MM.1S (cell line): ENCODE data around the gene CHCHD6.

Source experiments
- DNase-seq: peaks from one replicate; pipeline ENCODE4 v3.0.0-alpha.2; 2015
- H2AFZ ChIP-seq: fragments of 300-600 bp; sonication (generic); 2 replicates; pipeline ENCODE4 v1.6.0; 2016; ENCODE audit warnings: antibody characterized with exemption, low read length
- H3F3A ChIP-seq: fragments of 300-600 bp; sonication (generic); 2 replicates; pipeline ENCODE4 v1.6.1; 2016; ENCODE audit warnings: mild to moderate bottlenecking, antibody characterized with exemption, low read length, moderate library complexity, mixed read lengths; ENCODE audit not compliant: insufficient read depth
- H3K27ac ChIP-seq: fragments of 300-600 bp; sonication (generic); 2 replicates; pipeline ENCODE4 v1.5.1; 2016; ENCODE audit warnings: mild to moderate bottlenecking, low read length
- H3K27me3 ChIP-seq: fragments of 300-600 bp; sonication (generic); replicated peaks from 2 replicates; pipeline ENCODE4 v1.6.0; 2016; ENCODE audit warnings: low read length; ENCODE audit not compliant: insufficient read depth
- H3K36me3 ChIP-seq: fragments of 300-600 bp; sonication (generic); replicated peaks from 2 replicates; pipeline ENCODE4 v1.6.1; 2016; ENCODE audit warnings: mild to moderate bottlenecking, low read length, mixed read lengths; ENCODE audit not compliant: insufficient read depth
- H3K4me1 ChIP-seq: fragments of 300-600 bp; sonication (generic); 2 replicates; pipeline ENCODE4 v1.6.1; 2016; ENCODE audit warnings: low read length, mixed read lengths
- H3K4me2 ChIP-seq: fragments of 300-600 bp; sonication (generic); 2 replicates; pipeline ENCODE4 v1.6.0; 2016; ENCODE audit warnings: low read depth, low read length
- H3K4me3 ChIP-seq: fragments of 300-600 bp; sonication (generic); 2 replicates; pipeline ENCODE4 v1.5.1; 2016; ENCODE audit warnings: low read length, mixed read lengths
- H3K79me2 ChIP-seq: fragments of 300-600 bp; sonication (generic); 2 replicates; pipeline ENCODE4 v1.6.1; 2016; ENCODE audit warnings: mixed run types, low read length, mixed read lengths
- H3K9ac ChIP-seq: fragments of 300-600 bp; sonication (generic); 2 replicates; pipeline ENCODE4 v1.6.1; 2016; ENCODE audit warnings: low read length, mixed read lengths
- H3K9me2 ChIP-seq: fragments of 300-600 bp; sonication (generic); replicated peaks from 2 replicates; pipeline ENCODE4 v1.6.1; 2016; ENCODE audit warnings: mild to moderate bottlenecking, low read length, mixed read lengths; ENCODE audit not compliant: insufficient read depth
- H3K9me3 ChIP-seq: fragments of 300-600 bp; sonication (generic); replicated peaks from 2 replicates; pipeline ENCODE4 v1.6.1; 2016; ENCODE audit warnings: mild to moderate bottlenecking, low read length, mixed read lengths; ENCODE audit not compliant: insufficient read depth
- H4K20me1 ChIP-seq: fragments of 300-600 bp; sonication (generic); 2 replicates; pipeline ENCODE4 v1.6.1; 2016; ENCODE audit warnings: mild to moderate bottlenecking, low read length, moderate library complexity, mixed read lengths; ENCODE audit not compliant: insufficient read depth
- EZH2 ChIP-seq: fragments of 300-600 bp; sonication (generic); optimal IDR thresholded peaks from 2 replicates; pipeline ENCODE3; 2017; ENCODE audit warnings: low read depth, mild to moderate bottlenecking, antibody characterized with exemption, low read length, mixed read lengths
- EZH2phosphoT487 ChIP-seq: fragments of 300-600 bp; sonication (generic); IDR thresholded peaks from 2 replicates; pipeline ENCODE4 v1.6.1; 2018; ENCODE audit warnings: antibody characterized with exemption, low read length
- TF ChIP-seq, protein P1 (sequence below): fragments of 300-600 bp; sonication (generic); IDR thresholded peaks from 2 replicates; pipeline ENCODE4 v1.5.1; 2016; ENCODE audit warnings: antibody characterized with exemption, low read length, mixed read lengths

The CHCHD6 gene

DNA sequence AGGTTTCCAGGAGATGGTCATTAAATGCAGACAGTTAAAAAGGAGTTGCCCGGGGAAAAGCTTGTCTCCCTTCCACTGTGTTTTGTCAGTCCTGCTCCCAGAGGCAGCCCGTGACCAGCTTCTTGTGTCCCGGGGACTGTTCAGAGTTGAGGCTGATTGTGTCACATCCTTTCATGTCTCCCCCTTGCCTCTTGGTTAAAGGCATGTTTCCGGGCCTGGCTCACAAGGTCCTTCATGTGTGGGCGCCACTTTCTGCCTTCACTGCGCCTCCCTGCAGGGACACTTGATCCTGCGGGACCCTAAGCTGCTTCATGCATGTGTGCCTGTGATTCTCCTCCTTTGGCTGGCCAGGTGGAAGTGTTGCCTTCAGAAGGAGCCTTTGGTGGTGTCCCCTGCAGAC is 9.2 kb downstream of the CHCHD6 start:
- Histone ChIP-seq H3K9ac (no peak overlapping the region), H4K20me1 (no peaks in the 10 kb centered on the region), H3F3A (no peaks in the 10 kb centered on the region), H3K27me3 (no peaks in the 10 kb centered on the region), H3K27ac (no peak overlapping the region), H3K36me3 (no peaks in the 10 kb centered on the region), H3K4me3 (no peak overlapping the region), H3K9me2 (no peaks in the 10 kb centered on the region), H3K9me3 (no peaks in the 10 kb centered on the region), H2AFZ (no peak overlapping the region), H3K4me2 (no peak overlapping the region), H3K79me2 (no peaks in the 10 kb centered on the region; the same call in 1 of the 2 replicates), H3K4me1 (no peaks in the 10 kb centered on the region)
- no peak for TF ChIP-seq EZH2
- DNase-seq, result no peak

DNA sequence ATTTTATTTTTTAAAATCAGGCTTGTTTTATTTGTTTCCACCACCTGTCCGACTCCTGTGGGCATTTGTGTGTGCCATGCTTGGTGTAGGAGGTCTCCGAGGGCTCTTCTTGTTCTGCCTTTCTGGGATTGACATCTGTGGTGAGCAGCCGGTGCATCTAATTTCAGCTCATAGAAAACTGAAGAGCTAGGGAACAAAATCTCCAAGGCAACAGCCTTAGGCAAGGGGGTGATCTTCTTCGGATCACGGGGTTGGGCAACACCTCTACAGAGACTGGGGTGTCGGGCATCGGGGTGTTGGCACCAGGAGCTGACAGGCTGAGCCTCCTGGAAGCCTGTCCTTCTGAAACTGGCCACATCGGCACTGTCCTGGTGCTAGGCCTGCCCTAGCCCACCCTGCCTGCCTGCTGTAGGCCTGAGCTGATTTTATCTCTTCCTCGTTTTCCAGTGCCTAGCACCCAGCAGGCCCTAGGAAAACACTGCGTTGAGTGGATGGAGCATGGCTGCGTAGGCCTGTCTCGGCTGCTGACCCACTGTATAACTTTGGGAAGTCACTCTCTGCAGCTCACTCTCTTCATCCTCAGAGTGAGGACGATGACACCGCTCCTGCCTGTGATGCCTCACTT is 10.3 kb downstream of the CHCHD6 start:
- no peak overlapping the region for H3K9ac ChIP-seq
- H3K27ac ChIP-seq, result no peak overlapping the region
- H3K36me3 ChIP-seq, result no peaks in the 10 kb centered on the region
- no peak overlapping the region for H2AFZ ChIP-seq
- DNase-seq, result no peak
- H3K9me3 ChIP-seq, result no peaks in the 10 kb centered on the region
- no peaks in the 10 kb centered on the region for H3K4me1 ChIP-seq
- H3K79me2 ChIP-seq, result no peaks in the 10 kb centered on the region; the same call in 1 of the 2 replicates
- H3K4me3 ChIP-seq, result no peak overlapping the region
- no peaks in the 10 kb centered on the region for H3K9me2 ChIP-seq
- H3K4me2 ChIP-seq, result no peak overlapping the region
- no peaks in the 10 kb centered on the region for H3F3A ChIP-seq
- TF ChIP-seq, protein P1, sequence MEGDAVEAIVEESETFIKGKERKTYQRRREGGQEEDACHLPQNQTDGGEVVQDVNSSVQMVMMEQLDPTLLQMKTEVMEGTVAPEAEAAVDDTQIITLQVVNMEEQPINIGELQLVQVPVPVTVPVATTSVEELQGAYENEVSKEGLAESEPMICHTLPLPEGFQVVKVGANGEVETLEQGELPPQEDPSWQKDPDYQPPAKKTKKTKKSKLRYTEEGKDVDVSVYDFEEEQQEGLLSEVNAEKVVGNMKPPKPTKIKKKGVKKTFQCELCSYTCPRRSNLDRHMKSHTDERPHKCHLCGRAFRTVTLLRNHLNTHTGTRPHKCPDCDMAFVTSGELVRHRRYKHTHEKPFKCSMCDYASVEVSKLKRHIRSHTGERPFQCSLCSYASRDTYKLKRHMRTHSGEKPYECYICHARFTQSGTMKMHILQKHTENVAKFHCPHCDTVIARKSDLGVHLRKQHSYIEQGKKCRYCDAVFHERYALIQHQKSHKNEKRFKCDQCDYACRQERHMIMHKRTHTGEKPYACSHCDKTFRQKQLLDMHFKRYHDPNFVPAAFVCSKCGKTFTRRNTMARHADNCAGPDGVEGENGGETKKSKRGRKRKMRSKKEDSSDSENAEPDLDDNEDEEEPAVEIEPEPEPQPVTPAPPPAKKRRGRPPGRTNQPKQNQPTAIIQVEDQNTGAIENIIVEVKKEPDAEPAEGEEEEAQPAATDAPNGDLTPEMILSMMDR, result no peak
- no peak for TF ChIP-seq EZH2
- no peak for TF ChIP-seq EZH2phosphoT487
- no peaks in the 10 kb centered on the region for H3K27me3 ChIP-seq
- H4K20me1 ChIP-seq, result no peaks in the 10 kb centered on the region

DNA sequence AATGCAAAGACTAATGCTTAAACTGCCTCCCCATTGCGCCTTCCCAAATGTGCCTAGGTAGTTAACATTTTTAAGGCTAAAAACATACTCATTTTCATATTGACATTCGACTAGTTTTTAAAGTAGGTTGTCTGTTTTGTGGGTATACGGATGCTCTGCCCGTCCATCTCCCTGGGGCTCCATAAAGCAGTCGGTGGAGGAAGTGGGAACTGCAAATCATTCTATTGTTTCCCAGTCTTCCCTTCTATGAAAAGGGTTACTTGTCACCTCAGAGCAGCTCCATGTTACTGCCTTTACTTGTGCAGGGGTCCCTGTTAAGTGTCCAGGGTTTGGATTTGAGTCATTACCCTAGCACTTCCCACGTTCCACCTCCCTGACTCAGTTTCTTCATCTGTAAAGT is 10.9 kb downstream of the CHCHD6 start:
- H4K20me1 ChIP-seq, result no peaks in the 10 kb centered on the region
- H3K79me2 ChIP-seq, result no peaks in the 10 kb centered on the region; the same call in 1 of the 2 replicates
- no peaks in the 10 kb centered on the region for H3K9me3 ChIP-seq
- no peaks in the 10 kb centered on the region for H3K4me1 ChIP-seq
- no peak overlapping the region for H3K9ac ChIP-seq
- H3F3A ChIP-seq, result no peaks in the 10 kb centered on the region
- H3K27ac ChIP-seq, result no peak overlapping the region
- H3K36me3 ChIP-seq, result no peaks in the 10 kb centered on the region
- H2AFZ ChIP-seq, result no peak overlapping the region
- H3K27me3 ChIP-seq, result no peaks in the 10 kb centered on the region
- H3K9me2 ChIP-seq, result no peaks in the 10 kb centered on the region
- TF ChIP-seq, protein P1, result no peak
- no peak for TF ChIP-seq EZH2phosphoT487
- no peak overlapping the region for H3K4me3 ChIP-seq
- DNase-seq, result no peak
- no peak overlapping the region for H3K4me2 ChIP-seq

DNA sequence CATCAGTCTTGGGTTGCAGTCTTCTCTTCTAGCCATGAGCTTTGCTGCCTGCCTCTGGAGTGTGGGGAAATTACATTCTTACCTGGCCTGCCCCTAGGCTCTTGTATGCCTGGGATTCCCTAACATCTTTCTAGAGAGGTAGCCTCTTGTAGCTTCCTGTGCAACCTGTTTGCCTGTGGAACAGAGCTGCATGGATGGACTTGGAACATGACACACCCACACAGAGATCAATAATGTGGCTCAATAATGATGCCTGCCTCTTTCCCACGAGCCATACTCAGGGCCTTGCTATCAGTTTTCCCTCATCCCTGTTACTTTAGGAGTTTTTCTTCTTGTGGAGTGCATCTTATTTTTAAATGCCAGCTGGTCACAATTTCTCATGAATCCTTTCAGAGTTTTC is 11.4 kb downstream of the CHCHD6 start:
- TF ChIP-seq EZH2 (no peak), EZH2phosphoT487 (no peak)
- no peaks in the 10 kb centered on the region for H3K36me3 ChIP-seq
- H2AFZ ChIP-seq, result no peak overlapping the region
- H3F3A ChIP-seq, result no peaks in the 10 kb centered on the region
- H3K4me3 ChIP-seq, result no peak overlapping the region
- no peaks in the 10 kb centered on the region for H3K9me2 ChIP-seq
- H3K9ac ChIP-seq, result no peak overlapping the region
- no peaks in the 10 kb centered on the region for H3K9me3 ChIP-seq
- no peak for DNase-seq
- no peaks in the 10 kb centered on the region for H3K27me3 ChIP-seq
- H3K4me1 ChIP-seq, result no peaks in the 10 kb centered on the region
- H3K4me2 ChIP-seq, result no peak overlapping the region
- no peak overlapping the region for H3K27ac ChIP-seq
- no peaks in the 10 kb centered on the region; the same call in 1 of the 2 replicates for H3K79me2 ChIP-seq
- no peaks in the 10 kb centered on the region for H4K20me1 ChIP-seq
